ENCODE results near the gene DNAI1. TPM values are rescaled to one million over a fixed set of nuclear protein-coding genes. Genes with fewer than 3 reads are reported as not detected.
A peak's percentile ranks its signal among the peaks of the same experiment; 100 is the strongest.

DNAI1 gene
- total RNA-seq, 1 donor from 2014 or later = 0.52 TPM

- peak; percentile 74 for DNase-seq (ENCODE audit: low spot score)
- Histone ChIP-seq H3K4me2 (peak overlapping the region; percentile 92), H3K36me3 (no peaks in the 10 kb centered on the region), H3F3A (ENCODE audit: low read depth) (peaks cover 21% of the 10 kb centered on the region), H3K27ac (no peak overlapping the region), H3K4me1 (peaks cover 18% of the 10 kb centered on the region), H3K9ac (peak overlapping the region; percentile 17), H4K20me1 (ENCODE audit: low read depth) (peaks cover 10% of the 10 kb centered on the region), H3K27me3 (peaks cover 35% of the 10 kb centered on the region), H2AFZ (replicated peaks) (peak overlapping the region; percentile 73), H3K9me3 (ENCODE audit: low read depth) (no peaks in the 10 kb centered on the region), H3K79me2 (ENCODE audit: low read depth) (no peaks in the 10 kb centered on the region), H3K4me3 (peak overlapping the region; percentile 59)
- Mint-ChIP-seq H3K36me3 (no peaks in the 10 kb centered on the region), H3K4me3 (peak overlapping the region; percentile 96), H3K9me3 (no peaks in the 10 kb centered on the region), H3K4me1 (peaks cover 56% of the 10 kb centered on the region), H3K27me3 (ENCODE audit: insufficient read depth, low read depth) (no peaks in the 10 kb centered on the region), H3K27ac (peak overlapping the region; percentile 73)
- peak; percentile 34 for TF ChIP-seq EZH2phosphoT487 (IDR thresholded peaks at IDR 0.05)
- TF ChIP-seq EZH2 (IDR thresholded peaks at IDR 0.05) = no peak
Observed at GRCh38 chr9:34457266-34458012, 1.2 kb upstream of the DNAI1 start.

- TF ChIP-seq EZH2phosphoT487 (IDR thresholded peaks at IDR 0.05) (no peak), EZH2 (IDR thresholded peaks at IDR 0.05) (no peak), CTCF (IDR thresholded peaks at IDR 0.05) (no peak)
- Histone ChIP-seq H3K4me3 (peak overlapping the region; percentile 39), H3K27ac (no peak overlapping the region), H3K36me3 (no peaks in the 10 kb centered on the region), H3K9ac (no peak overlapping the region), H3K27me3 (peaks cover 35% of the 10 kb centered on the region), H4K20me1 (ENCODE audit: low read depth) (peaks cover 10% of the 10 kb centered on the region), H3K4me2 (peak overlapping the region; percentile 68), H3K4me1 (peaks cover 13% of the 10 kb centered on the region), H3K79me2 (ENCODE audit: low read depth) (no peaks in the 10 kb centered on the region), H3F3A (ENCODE audit: low read depth) (peaks cover 21% of the 10 kb centered on the region), H3K9me3 (ENCODE audit: low read depth) (no peaks in the 10 kb centered on the region), H2AFZ (replicated peaks) (no peak overlapping the region)
- Mint-ChIP-seq H3K9me3 (no peaks in the 10 kb centered on the region), H3K4me1 (peaks cover 53% of the 10 kb centered on the region), H3K36me3 (no peaks in the 10 kb centered on the region), H3K27ac (peak overlapping the region; percentile 69), H3K4me3 (peak overlapping the region; percentile 80), H3K27me3 (ENCODE audit: insufficient read depth, low read depth) (no peaks in the 10 kb centered on the region)
- peak; percentile 46 for DNase-seq (ENCODE audit: low spot score)
Observed at GRCh38 chr9:34458959-34459340, 345 bp downstream of the DNAI1 start.

GRCh38 chr9:34459356-34459755 is 751 bp downstream of the DNAI1 start:
- H3K9me3 ChIP-seq (ENCODE audit: low read depth) = no peaks in the 10 kb centered on the region
- no peak overlapping the region for H3K9ac ChIP-seq
- H3K4me3 ChIP-seq = peak overlapping the region; percentile 39
- TF ChIP-seq EZH2phosphoT487 (IDR thresholded peaks at IDR 0.05) (no peak), CTCF (IDR thresholded peaks at IDR 0.05) (no peak), EZH2 (IDR thresholded peaks at IDR 0.05) (no peak)
- peaks cover 13% of the 10 kb centered on the region for H3K4me1 ChIP-seq
- H3K27ac ChIP-seq = no peak overlapping the region
- Mint-ChIP-seq H3K27me3 (ENCODE audit: insufficient read depth, low read depth) (no peaks in the 10 kb centered on the region), H3K9me3 (no peaks in the 10 kb centered on the region), H3K4me1 (peaks cover 49% of the 10 kb centered on the region), H3K4me3 (peak overlapping the region; percentile 80), H3K27ac (peak overlapping the region; percentile 26), H3K36me3 (no peaks in the 10 kb centered on the region)
- peaks cover 21% of the 10 kb centered on the region for H3F3A ChIP-seq (ENCODE audit: low read depth)
- H4K20me1 ChIP-seq (ENCODE audit: low read depth) = peaks cover 10% of the 10 kb centered on the region
- H3K36me3 ChIP-seq = no peaks in the 10 kb centered on the region
- no peak for DNase-seq (ENCODE audit: low spot score)
- no peaks in the 10 kb centered on the region for H3K79me2 ChIP-seq (ENCODE audit: low read depth)
- no peak overlapping the region for H2AFZ ChIP-seq (replicated peaks)
- peak overlapping the region; percentile 68 for H3K4me2 ChIP-seq
- H3K27me3 ChIP-seq = peaks cover 35% of the 10 kb centered on the region

GRCh38 chr9:34459941-34460340 is 1.3 kb downstream of the DNAI1 start:
- H3K9ac ChIP-seq = no peak overlapping the region
- H3K4me1 ChIP-seq = peaks cover 13% of the 10 kb centered on the region
- Mint-ChIP-seq H3K4me3 (peak overlapping the region; percentile 80), H3K27ac (peak overlapping the region; percentile 26), H3K36me3 (no peaks in the 10 kb centered on the region), H3K9me3 (no peaks in the 10 kb centered on the region), H3K4me1 (peaks cover 44% of the 10 kb centered on the region), H3K27me3 (ENCODE audit: insufficient read depth, low read depth) (no peaks in the 10 kb centered on the region)
- no peak for DNase-seq (ENCODE audit: low spot score)
- H3K4me3 ChIP-seq = no peak overlapping the region
- no peaks in the 10 kb centered on the region for H3K36me3 ChIP-seq
- no peaks in the 10 kb centered on the region for H3K79me2 ChIP-seq (ENCODE audit: low read depth)
- peaks cover 10% of the 10 kb centered on the region for H4K20me1 ChIP-seq (ENCODE audit: low read depth)
- H2AFZ ChIP-seq (replicated peaks) = no peak overlapping the region
- TF ChIP-seq EZH2phosphoT487 (IDR thresholded peaks at IDR 0.05) (no peak), EZH2 (IDR thresholded peaks at IDR 0.05) (no peak), CTCF (IDR thresholded peaks at IDR 0.05) (no peak)
- no peak overlapping the region for H3K4me2 ChIP-seq
- no peak overlapping the region for H3K27ac ChIP-seq
- H3K27me3 ChIP-seq = peaks cover 35% of the 10 kb centered on the region
- H3K9me3 ChIP-seq (ENCODE audit: low read depth) = no peaks in the 10 kb centered on the region
- peaks cover 21% of the 10 kb centered on the region for H3F3A ChIP-seq (ENCODE audit: low read depth)
